NOMO-1 treated with dmso at 0.1 percent for 144 hours (cell line): ENCODE data around the gene SLC4A2.

Experiments used
- DNase-seq: peaks from one replicate; lab custom pipeline; 2025; ENCODE audit not compliant: unreplicated experiment; lab: John Stamatoyannopoulos, UW

Gene SLC4A2

GRCh38 chr7:151091431-151091830, 32.0 kb downstream of the SLC4A2 start:
- no peak for DNase-seq

GRCh38 chr7:151091988-151092387, 32.6 kb downstream of the SLC4A2 start:
- no peak for DNase-seq

GRCh38 chr7:151093748-151094147, 34.4 kb downstream of the SLC4A2 start:
- no peak for DNase-seq

GRCh38 chr7:151094675-151095074, 35.3 kb downstream of the SLC4A2 start:
- no peak for DNase-seq

GRCh38 chr7:151095123-151095797, 35.9 kb downstream of the SLC4A2 start:
- no peak for DNase-seq

GRCh38 chr7:151095828-151096475, 36.6 kb downstream of the SLC4A2 start:
- no peak for DNase-seq

- DNase-seq, result no peak
Measured at GRCh38 chr7:151099486-151100211, 40.3 kb downstream of the SLC4A2 start.

- no peak for DNase-seq
Measured at GRCh38 chr7:151100921-151101320, 41.5 kb downstream of the SLC4A2 start.

- DNase-seq, result no peak
Measured at GRCh38 chr7:151101621-151102396, 42.4 kb downstream of the SLC4A2 start.

GRCh38 chr7:151102991-151103390, 43.6 kb downstream of the SLC4A2 start:
- DNase-seq, result no peak

GRCh38 chr7:151103973-151104372, 44.6 kb downstream of the SLC4A2 start:
- DNase-seq, result no peak

- no peak for DNase-seq
Measured at GRCh38 chr7:151104411-151105235, 45.2 kb downstream of the SLC4A2 start.

GRCh38 chr7:151107882-151108281, 48.5 kb downstream of the SLC4A2 start:
- DNase-seq, result no peak

- no peak for DNase-seq
Measured at GRCh38 chr7:151109094-151110048, 50.0 kb downstream of the SLC4A2 start.

- DNase-seq, result no peak
Measured at GRCh38 chr7:151110236-151110940, 51.0 kb downstream of the SLC4A2 start.

GRCh38 chr7:151110941-151111645, 51.7 kb downstream of the SLC4A2 start:
- DNase-seq, result no peak

GRCh38 chr7:151113344-151114150, 54.2 kb downstream of the SLC4A2 start:
- no peak for DNase-seq
